GM18868 (cell line): ENCODE data around the gene LRMDA.

Experiments used
- ATAC-seq: cut with Tn5 transposase; IDR thresholded peaks from one replicate; pipeline ENCODE4 v1.9.1; 2021; ENCODE audit warnings: mild to moderate bottlenecking, moderate library complexity; ENCODE audit not compliant: unreplicated experiment

The LRMDA gene

DNA sequence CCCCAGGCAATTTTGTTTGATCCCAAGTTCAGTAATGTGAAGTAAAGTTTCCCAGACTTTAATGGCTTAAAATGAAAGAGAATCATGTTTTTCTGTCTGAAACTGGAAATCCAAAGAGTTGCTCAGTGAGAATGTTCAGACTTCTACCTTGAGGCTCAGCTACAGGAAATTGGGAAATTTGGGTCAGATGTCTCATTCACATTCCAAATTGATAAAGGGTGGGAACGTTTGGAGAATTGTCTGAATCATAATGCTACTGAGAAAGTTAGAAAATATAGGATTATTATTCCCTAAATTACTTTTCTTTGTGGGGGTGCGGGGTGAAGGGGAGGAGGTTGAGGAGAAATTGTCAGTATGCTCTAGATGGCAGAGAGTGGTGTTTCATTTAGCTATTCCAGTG, 773.9 kb downstream of the LRMDA start:
- no peak for ATAC-seq

DNA sequence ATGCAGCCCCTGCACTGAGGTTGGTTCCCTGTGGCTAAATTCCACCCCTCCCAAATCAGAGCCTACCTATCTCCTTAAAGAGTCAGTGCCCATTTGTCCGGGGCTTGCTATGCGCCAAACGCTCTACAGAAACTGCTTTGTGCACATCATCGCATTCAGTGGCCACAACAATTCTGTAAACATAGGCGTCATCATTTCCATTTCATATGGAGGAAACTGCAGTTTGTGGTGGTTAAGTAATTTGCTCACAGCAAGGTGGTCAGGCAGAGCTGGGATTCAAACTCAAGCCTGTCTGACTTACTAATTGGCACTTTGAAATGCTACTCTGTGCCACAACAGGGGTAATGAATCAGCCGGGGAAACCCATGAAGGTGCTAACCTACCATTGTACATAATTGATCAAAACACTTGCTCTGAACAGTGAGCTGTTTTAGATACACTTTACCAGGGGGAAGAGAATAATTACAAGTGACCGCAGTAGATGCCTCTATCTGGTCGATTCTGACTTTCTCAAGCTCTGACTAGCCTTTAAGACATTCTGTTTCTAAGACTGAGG, 775.5 kb downstream of the LRMDA start:
- no peak for ATAC-seq

DNA sequence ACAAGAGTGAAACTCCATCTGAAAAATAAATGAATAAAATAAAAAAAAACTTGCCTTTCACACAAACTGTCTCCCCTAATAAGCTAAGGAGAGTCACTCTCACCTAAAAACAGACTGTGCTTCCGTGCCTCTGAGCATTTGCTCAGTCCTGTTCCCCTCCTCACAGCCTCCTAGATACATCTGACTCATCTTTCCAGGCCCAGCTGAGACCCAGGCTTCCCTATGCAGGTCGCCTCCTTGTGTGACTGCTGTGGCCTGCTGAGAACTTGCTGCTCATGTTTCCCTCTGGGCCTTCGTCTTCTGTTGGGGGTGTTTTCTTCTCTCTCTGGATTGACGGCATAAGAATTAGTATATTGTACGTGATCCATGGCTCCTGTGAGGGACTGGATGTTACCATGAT, 777.7 kb downstream of the LRMDA start:
- ATAC-seq, result no peak

DNA sequence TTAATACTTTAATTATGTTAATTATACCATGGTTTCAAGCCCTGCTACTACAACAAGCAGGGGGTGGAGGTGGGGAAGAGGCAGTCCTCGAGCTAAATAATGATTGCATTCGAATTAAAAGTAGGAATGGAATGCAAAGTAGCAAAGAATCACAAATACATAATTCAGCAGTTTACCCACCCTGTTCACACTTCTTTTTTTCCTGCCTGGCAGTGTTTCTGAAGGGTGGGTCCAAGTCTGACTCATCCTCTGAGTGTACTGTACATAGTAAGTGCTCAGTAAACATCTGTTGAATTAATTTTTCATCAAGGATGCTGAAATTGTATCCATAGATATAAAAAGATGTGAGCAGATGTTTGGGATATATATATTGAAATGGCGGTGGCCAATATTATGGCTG, 778.8 kb downstream of the LRMDA start:
- no peak for ATAC-seq

DNA sequence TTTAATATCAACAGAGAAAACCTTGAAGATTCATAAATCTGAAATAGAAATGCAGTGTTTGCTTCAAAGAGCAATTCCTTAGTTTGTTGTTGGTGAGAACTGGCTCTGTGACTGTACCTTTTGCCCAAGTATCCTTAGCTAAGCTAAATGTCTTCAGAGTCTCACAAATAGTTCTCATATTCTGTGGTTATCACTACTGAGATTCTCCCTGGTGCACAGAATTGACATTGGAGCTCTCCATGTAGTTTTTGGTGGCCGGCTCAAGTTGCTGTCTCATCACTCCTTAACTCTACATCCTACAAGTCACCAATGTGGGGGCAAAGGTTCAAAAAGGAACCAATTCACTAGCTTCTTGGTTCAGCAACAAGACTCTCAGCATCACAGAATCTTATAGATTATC, 780.3 kb downstream of the LRMDA start:
- ATAC-seq, result no peak

DNA sequence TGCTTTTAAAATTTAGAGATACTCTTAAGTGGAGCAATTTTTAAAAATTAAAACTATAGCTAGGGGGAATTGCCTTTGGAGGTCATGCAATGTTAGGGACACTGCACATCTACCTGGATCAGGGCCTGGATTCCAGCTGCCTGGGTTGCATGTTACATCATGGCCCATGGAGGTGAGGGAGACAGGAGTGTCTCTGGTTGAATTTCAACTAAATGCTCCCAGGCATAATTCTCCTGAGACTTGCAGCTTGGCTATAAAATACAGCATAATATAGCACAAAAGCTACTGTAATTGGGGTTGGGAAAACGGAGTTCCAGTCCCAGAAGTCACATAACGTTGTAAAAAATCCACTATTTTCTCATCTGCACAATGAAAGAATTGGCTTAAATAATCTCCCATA, 782.5 kb downstream of the LRMDA start:
- ATAC-seq, result no peak

DNA sequence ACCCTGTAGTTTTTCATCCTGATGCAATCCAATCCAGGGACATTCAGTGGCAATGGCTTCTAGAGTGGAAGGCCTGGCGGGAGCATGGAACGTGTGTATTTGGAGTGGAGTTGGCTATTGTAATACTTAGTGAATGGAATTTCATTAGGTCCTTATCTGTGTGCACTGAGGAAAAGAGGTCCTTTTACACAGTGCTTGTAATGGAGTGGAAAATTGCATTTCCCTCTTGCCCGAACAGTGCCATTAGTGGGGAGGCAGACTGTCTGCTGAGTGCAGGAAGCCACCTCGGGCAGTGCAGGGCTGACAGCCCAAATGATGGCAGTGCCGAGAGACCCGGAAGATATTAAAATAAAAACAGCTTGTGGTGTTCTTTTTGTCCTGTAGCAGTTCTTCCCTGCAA, 786.6 kb downstream of the LRMDA start:
- ATAC-seq, result no peak

DNA sequence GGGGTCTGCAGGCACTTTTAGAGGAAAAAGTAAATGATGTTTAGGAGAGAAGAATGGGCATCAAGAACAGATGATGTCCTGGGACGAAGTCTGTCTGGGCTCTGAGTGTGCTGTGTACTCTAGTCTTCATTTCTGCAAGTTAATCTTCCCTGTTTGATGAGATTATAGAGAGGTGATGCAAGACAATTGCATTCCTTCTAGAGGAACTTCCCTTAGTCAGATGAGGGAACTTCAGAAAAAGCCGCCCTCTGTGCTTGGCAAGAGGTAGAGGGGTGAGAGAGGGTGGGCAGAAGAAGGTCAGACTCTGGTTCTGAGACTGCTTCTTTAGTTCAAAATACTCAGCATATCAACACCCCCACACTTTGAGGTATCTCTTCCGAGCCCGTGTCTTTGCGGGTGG, 797.9 kb downstream of the LRMDA start:
- no peak for ATAC-seq

DNA sequence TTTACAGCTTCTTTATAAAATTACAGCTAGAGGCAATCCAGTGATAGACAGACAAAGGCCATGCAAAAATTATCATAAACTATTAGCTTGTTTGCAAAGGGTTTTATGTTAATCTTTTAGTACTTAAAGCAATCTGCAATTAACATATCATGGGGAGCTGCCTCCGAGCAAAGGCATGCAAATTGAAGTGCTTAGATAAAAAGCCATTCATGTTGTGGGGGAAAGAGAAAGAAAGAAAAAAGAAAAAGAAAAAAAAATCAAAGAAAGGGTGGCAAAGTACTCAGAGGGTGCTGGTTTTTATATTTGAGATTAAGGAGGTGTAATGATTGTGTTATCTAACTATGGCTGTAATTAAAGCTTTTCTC, 799.5 kb downstream of the LRMDA start:
- no peak for ATAC-seq

DNA sequence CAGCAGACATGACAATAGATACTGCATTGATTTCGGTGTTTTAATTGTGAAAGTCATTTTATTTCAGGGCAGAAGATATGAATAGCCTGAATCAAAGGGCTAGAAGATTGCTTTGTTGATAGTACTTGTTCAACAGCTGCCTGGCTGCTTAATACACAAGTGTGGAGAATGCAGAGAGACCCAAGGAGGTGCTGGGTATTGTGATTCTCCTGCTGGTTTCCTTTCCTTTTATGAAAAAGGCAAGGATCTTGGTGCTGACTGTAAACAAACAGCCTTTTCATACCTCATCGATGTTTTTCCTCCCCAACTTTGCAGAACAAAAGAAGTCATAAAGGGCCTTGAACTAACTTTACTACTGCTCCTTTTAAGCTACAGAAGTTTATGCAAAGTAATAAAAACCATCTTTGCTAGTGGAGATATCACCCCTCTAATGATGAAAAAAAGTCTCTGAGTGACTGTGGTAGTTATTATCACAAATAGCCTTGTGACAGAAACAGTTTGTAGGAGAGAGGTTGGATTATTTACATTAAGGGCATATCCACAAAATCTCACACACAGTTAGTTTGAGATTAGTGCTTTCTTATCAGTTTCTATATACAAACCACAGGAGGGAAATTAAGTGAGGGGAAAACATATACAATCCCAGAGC, 800.0 kb downstream of the LRMDA start:
- no peak for ATAC-seq

DNA sequence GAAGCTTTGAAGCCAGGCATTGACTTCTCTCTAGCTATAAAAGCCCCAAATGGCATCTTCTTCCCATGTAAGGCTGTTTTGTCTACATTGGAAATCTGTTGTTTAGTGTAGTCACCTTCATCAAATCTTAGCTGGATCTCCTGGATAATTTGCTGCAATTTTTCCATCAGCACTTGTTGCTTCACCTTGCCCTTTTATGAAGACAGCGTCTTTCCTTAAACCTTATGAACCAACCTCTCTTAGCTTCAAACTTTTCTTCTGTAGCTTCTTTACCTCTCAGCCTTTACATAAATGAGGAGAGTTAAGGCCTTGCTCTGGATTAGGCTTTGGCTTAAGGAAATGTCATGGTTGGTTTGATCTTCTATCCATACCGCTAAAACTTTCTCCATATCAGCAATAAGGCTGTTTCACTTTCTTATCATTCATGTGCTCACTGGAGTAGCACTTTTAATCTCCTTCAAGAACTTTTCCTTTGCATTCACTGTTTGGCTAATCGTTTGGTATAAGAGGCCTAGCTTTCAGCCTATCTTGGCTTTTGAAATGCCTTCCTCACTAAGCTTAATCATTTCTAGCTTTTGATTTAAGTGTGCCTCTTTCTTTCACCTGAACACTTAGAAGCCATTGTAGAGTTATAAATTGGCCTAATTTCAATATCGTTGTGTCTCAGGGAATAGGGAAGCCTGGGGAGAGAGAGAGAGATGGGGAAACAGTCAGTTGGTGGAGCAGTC, 803.2 kb downstream of the LRMDA start:
- no peak for ATAC-seq

DNA sequence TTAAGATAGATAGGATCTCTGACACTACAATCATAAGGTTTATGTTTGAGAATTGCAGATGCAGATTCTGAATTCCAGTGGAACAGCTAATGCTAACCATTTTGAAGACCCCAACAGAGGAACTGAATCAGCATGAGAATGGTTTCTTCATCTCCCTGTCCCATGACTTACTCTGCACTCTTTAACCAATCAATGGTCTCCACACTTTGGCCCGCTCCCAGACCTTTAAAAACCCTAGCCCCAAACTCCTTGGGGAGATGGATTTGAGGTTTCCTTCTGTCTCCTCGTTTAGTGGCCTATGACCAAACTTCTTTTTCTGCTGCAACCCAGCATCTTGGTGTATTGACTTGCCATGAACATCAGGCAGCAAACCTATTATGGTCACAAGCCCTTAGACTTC, 804.9 kb downstream of the LRMDA start:
- no peak for ATAC-seq

DNA sequence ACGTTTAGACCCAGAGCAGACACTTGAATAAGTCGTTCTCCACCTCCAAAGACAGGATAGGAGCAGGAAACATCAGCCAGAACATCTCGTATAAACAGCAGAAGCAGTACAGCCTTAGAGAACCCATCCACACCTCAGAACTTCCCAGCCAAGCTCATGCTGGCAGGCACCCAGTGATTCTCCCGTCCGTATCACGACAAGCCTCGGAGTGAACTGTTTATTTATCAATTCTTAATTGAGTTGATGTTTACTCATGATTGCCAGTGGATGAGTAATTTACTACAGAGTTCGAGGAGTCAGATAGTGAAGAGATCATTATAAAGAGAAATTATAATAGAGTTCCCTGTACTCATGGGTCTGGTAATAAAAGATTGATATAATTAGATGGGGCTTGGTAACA, 811.5 kb downstream of the LRMDA start:
- no peak for ATAC-seq

DNA sequence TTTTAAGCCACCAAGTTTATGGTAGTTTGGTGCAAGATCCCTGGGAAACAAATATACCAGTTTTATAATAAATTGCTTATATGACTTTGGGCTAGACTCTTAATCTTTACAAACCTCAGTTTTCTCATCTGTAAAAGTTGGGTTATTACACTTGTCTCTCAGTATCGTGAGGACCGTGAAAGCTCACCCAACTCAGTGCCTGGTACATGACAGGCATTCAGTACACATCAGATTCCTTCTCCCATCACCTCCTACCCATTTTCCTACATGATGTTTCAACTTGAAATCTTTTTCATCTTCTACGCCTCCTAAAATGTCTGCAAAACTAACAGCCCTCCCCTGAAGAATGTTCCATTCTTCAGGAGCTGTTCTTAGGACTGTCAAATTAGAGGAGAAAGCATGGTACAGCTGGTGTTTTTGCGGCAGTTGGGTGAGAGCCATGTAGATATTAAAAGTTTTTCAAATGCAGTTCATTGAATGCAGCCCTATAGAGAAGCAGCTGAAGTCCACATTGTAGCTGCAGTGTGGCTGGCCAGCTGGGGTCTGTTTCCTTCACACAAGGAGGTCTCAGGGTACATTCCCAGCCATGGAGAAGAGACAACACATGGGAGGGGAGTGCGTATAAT, 812.8 kb downstream of the LRMDA start:
- no peak for ATAC-seq

DNA sequence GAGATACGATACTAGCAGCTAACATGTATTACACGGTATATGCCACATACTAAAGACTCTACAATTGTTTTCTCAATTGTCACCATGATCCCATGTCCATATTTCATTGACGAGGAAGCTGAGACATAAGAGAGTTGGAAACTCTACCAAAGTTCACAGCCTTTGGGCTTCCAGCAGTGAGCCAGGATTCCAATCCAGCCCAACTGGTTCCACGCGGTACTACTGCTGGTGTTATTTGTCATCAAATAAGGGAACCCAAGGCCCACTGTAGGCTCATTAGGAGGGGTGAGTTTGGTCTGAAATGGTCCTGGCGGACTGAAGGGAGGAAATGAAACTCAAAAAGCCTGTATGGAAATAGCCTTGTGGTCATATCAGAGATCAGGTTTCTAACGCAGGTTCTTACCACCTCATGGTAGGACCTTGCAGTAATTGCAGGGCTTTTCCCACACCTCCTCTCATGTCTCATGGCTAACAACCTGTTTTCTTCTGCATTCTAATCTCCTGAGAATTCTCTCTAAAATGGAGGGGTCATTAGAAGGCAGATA, 814.6 kb downstream of the LRMDA start:
- no peak for ATAC-seq

DNA sequence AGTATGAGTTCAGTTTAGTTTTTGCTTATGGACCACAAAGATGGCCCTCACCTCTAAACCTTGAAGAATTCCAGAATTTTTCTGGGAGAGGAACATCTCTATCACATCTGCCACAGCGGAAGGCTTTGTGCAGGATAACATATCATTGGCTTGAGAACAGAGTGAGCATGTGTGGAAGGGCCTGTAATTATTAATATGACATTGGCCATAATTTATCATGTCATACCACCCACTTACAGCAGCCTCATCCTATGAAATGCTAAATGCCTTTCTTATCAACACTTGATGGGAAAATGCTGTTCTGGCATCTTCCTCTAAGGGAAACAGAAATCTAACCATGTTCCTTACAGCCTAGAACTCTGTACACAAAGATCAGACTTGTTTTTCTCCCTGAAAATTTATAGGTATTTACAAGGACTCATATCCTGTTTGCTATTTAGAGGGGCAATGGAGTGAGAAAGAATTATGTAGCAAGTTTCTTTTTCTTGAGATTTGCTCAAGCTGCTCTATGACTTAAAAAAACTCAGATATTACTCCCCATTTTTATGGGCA, 817.3 kb downstream of the LRMDA start:
- ATAC-seq, result no peak

DNA sequence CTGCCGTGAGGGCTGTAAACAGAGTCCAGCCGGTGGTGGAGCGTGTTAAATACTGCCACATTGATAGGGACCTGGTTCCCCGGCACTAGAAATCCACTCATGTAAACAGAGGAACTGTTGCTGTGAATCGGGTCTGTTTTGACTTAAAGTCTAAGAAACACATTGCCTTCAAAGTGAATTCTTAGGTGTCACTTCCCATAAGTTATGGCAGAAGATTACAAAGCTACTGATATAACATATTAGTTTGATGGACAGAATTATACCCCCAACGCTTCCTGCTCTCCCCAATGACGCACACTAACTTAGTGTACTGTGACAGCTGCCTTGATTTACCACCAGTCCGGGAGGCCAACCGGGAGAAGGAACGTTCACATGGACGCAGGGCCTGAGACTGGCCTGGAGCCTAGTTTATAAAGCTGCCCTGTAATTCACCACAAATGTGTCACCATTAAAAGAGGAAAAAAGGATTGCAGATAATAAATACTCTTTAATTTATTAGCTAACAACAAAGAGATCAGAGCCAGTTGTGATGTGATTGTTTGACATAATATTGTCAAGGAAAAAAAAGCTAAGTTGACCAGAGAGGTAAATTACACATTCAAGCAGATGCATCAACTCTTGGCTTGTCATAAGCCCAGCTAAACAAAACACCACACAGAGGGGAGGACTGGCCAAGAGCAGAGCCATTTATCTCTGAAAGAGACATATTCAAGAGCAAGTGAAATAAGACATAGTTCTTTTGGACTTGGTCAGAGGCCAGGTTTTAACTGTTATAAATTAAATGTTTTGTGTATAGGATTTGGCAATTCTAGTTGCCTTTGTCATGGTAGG, 820.6 kb downstream of the LRMDA start:
- ATAC-seq, result no peak

DNA sequence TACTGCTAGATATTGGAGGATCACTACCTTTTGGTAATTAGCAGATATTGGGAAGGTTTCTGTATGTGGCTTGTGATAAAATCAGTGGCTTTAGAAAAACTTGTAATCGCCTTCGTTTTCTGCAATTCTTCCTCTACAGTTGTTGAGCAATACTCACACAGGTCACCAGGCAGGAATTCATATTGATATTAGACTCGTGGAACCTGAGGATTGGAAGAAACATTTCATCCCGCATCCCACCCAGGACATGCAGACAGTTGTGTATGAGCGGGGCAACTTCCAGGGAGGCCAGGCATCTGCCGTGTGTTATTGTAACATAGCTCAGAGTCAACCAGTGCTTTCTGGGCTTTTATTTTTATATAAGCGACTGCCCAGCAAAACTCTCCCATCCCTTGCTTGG, 821.3 kb downstream of the LRMDA start:
- no peak for ATAC-seq

DNA sequence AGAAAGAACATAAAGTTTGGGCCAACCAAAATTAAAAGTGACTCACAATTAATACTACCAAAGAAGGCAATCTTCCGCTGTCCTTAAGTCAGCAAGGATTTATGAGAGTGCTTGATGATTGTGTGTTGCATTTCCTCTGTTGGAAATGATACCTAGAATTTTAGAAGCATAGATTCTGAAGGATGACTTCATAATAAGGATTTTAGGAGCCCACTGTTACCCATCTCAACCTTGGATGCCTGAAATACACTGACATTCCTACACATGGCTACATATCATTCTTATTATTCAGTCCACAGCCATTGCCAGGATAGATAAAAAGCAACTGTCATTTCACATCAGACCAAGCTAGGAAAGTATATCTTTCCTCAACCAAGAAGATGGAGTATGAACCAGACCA, 823.8 kb downstream of the LRMDA start:
- no peak for ATAC-seq

DNA sequence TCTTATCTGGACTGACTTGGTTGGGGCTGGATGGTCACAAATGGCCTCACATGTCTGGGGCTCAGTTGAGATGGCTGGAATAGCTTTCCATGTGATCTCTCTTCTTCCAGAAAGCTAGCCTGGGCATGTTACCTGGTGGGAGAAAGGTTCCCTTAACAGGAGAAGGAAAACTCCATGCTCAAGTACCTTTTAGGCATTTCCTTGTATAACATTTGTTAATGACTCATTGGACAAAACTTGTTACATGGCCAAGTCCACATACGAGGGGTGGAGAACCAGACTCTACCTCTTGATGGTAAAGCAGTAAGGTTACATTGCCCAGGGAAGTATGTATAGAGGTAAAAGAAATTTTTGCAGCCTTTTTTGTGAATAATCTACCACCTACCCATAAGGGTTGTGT, 826.4 kb downstream of the LRMDA start:
- ATAC-seq, result no peak
